ENCODE measurements around the gene BTBD8. TPM values are rescaled to one million over a fixed set of nuclear protein-coding genes. Genes with fewer than 3 reads are reported as not detected.

The BTBD8 gene
- total RNA-seq, 6 donors from 2014 or later = 0.76 to 17.8 (median 4.2) TPM

DNA sequence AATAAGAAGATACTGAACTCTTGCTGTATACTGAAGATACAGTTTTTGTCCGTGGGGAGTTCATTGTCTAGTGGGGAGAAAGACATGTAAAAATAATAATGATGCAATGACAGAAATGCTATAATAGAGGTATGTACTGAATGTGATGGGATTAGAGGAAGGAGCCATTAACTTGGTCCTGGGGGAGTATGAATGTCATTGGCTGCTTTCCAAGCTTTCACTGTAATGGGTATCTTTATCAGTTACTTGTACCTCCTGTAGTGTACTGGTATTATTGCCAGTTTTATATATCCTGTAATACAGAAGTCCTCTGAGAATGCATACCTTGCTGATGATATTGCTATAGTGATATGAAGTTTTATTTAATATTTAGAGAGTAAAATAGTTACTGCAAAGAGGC lies 7.4 kb downstream of the BTBD8 start:
- WGBS, 2 donors = 86 to 95% methylated on average over 1 of the region's 1 CpG

GRCh38 chr1:92091625-92092024 lies 11.5 kb downstream of the BTBD8 start:
- 93 to 95% methylated on average over 5 of the region's 5 CpGs for WGBS, 2 donors
- peaks cover 0 to 2% (median 0%) of the 10 kb centered on the region in 4 donors for H3K9me3 ChIP-seq
- H3K4me3 ChIP-seq = no peak overlapping the region
- no peaks in the 10 kb centered on the region for H3K27me3 ChIP-seq
- H3K27ac ChIP-seq = no peak overlapping the region
- peaks cover 0 to 4% (median 2%) of the 10 kb centered on the region in 4 donors for H3K4me1 ChIP-seq
- DNase-seq (no peak), ATAC-seq (ENCODE audit: low FRiP score in 2 of 2) (no peak)
- no peaks in the 10 kb centered on the region for H3K36me3 ChIP-seq
- TF ChIP-seq EP300 (IDR thresholded peaks at IDR 0.05) = no peak
- no peak for TF ChIP-seq POLR2A (IDR thresholded peaks at IDR 0.05)
- TF ChIP-seq POLR2AphosphoS5 (IDR thresholded peaks at IDR 0.05) = no peak
- TF ChIP-seq, protein P1, sequence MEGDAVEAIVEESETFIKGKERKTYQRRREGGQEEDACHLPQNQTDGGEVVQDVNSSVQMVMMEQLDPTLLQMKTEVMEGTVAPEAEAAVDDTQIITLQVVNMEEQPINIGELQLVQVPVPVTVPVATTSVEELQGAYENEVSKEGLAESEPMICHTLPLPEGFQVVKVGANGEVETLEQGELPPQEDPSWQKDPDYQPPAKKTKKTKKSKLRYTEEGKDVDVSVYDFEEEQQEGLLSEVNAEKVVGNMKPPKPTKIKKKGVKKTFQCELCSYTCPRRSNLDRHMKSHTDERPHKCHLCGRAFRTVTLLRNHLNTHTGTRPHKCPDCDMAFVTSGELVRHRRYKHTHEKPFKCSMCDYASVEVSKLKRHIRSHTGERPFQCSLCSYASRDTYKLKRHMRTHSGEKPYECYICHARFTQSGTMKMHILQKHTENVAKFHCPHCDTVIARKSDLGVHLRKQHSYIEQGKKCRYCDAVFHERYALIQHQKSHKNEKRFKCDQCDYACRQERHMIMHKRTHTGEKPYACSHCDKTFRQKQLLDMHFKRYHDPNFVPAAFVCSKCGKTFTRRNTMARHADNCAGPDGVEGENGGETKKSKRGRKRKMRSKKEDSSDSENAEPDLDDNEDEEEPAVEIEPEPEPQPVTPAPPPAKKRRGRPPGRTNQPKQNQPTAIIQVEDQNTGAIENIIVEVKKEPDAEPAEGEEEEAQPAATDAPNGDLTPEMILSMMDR (IDR thresholded peaks at IDR 0.05) = no peak

More for the DNA sequence above, 7.4 kb downstream of the BTBD8 start:
- Histone ChIP-seq H3K9me3 (peaks cover 4 to 17% (median 13%) of the 10 kb centered on the region in 4 donors), H3K36me3 (no peaks in the 10 kb centered on the region), H3K4me1 (no peaks in the 10 kb centered on the region), H3K27ac (no peak overlapping the region), H3K4me3 (no peak overlapping the region), H3K27me3 (no peaks in the 10 kb centered on the region)
- TF ChIP-seq POLR2A (IDR thresholded peaks at IDR 0.05) (no peak), POLR2AphosphoS5 (IDR thresholded peaks at IDR 0.05) (no peak), EP300 (IDR thresholded peaks at IDR 0.05) (no peak)
- TF ChIP-seq, protein P1 (IDR thresholded peaks at IDR 0.05) = no peak
- DNase-seq (no peak), ATAC-seq (ENCODE audit: low FRiP score in 2 of 2) (no peak)

DNA sequence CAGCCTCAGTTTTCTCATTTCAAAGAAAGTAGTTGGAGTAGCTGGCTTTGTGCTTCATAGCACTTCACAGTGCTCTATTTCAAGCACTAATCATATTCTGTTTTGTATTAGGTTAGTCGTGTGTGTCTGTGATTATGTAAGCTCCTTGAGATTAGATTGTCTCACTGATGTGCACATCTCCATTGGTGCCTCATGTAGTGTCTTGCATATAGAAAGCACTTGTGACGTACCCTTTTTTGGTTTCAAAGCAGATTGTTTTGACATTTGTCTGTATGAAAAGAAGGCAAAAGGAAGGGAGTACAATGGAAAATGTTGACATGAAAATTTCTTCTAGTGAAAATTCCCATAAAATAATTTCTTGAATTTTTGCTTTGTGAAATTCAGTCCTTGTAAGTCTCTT lies 13.9 kb downstream of the BTBD8 start:
- no peak overlapping the region for H3K4me3 ChIP-seq
- no peaks in the 10 kb centered on the region for H3K36me3 ChIP-seq
- TF ChIP-seq POLR2AphosphoS5 (IDR thresholded peaks at IDR 0.05) (no peak), EP300 (IDR thresholded peaks at IDR 0.05) (no peak), POLR2A (IDR thresholded peaks at IDR 0.05) (no peak)
- TF ChIP-seq, protein P1 (IDR thresholded peaks at IDR 0.05) = no peak
- no peak for ATAC-seq (ENCODE audit: low FRiP score in 2 of 2)
- H3K27me3 ChIP-seq = no peaks in the 10 kb centered on the region
- WGBS, 2 donors = 72 to 74% methylated on average over 2 of the region's 2 CpGs
- H3K27ac ChIP-seq = no peak overlapping the region
- H3K4me1 ChIP-seq = peaks cover 0 to 4% (median 2%) of the 10 kb centered on the region in 4 donors
- H3K9me3 ChIP-seq = no peaks in the 10 kb centered on the region
- DNase-seq = no peak

DNA sequence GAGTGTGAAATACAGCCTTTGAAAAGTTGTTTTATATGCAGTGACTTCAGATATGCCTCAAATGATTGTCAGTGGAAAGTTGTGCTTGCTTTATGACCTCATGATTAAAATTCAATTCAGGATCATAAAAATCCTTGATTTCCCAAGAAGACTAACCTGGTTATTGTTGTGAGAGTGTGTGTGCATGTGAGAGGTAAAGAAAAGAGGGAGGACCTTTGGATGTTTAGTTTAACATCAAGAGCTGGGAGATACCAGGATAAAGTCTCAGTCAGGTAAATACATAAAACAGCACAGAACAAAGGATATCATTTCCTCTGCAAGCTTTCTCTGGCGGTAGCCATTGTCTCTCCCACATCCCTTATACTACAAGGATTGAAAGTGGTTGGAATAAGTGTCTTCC lies 14.4 kb downstream of the BTBD8 start:
- ATAC-seq (ENCODE audit: low FRiP score in 2 of 2) (no peak), DNase-seq (no peak)
- H3K27me3 ChIP-seq = no peaks in the 10 kb centered on the region
- H3K27ac ChIP-seq = no peak overlapping the region
- WGBS, 2 donors = 79 to 82% methylated on average over 1 of the region's 1 CpG
- no peak overlapping the region for H3K4me3 ChIP-seq
- TF ChIP-seq POLR2AphosphoS5 (IDR thresholded peaks at IDR 0.05) = no peak
- TF ChIP-seq, protein P1 (IDR thresholded peaks at IDR 0.05) = no peak
- TF ChIP-seq EP300 (IDR thresholded peaks at IDR 0.05) = no peak
- no peak for TF ChIP-seq POLR2A (IDR thresholded peaks at IDR 0.05)
- H3K4me1 ChIP-seq = peaks cover 0 to 4% (median 2%) of the 10 kb centered on the region in 4 donors
- H3K9me3 ChIP-seq = no peaks in the 10 kb centered on the region
- H3K36me3 ChIP-seq = no peaks in the 10 kb centered on the region

DNA sequence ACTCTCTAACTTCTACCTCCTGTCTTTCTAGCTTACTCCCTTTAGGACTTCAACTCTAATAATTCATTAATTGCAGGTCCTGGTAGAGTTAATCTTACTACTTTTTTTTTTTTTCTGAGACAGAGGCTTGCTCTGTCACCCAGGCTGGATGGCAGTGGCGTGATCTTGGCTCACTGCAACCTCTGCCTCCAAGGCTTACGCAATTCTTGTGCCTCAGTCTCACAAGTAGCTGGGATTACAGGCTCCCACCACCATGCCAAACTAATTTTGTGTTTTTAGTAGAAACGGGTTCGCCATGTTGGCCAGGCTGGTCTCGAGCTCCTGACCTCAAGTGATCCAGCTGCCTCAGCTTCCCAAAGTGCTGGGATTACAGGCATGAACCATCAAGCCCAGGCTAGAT lies 15.7 kb downstream of the BTBD8 start:
- Histone ChIP-seq H3K36me3 (no peaks in the 10 kb centered on the region), H3K4me3 (no peak overlapping the region), H3K27me3 (no peaks in the 10 kb centered on the region), H3K4me1 (peaks cover 0 to 4% (median 2%) of the 10 kb centered on the region in 4 donors), H3K9me3 (no peaks in the 10 kb centered on the region), H3K27ac (no peak overlapping the region)
- no peak for DNase-seq
- WGBS, 2 donors = 74 to 83% methylated on average over 5 of the region's 5 CpGs
- TF ChIP-seq, protein P1 (IDR thresholded peaks at IDR 0.05) = no peak
- no peak for TF ChIP-seq POLR2A (IDR thresholded peaks at IDR 0.05)
- TF ChIP-seq POLR2AphosphoS5 (IDR thresholded peaks at IDR 0.05) = no peak
- TF ChIP-seq EP300 (IDR thresholded peaks at IDR 0.05) = no peak
- no peak for ATAC-seq (ENCODE audit: low FRiP score in 2 of 2)
